HG02571 (cell line): Measurements from ENCODE around the gene GFY.

Experiments used
- ATAC-seq: cut with Tn5 transposase; IDR thresholded peaks from one replicate; pipeline ENCODE4 v1.9.1; 2021; ENCODE audit warnings: mild to moderate bottlenecking, moderate library complexity; ENCODE audit not compliant: unreplicated experiment

Gene GFY

DNA sequence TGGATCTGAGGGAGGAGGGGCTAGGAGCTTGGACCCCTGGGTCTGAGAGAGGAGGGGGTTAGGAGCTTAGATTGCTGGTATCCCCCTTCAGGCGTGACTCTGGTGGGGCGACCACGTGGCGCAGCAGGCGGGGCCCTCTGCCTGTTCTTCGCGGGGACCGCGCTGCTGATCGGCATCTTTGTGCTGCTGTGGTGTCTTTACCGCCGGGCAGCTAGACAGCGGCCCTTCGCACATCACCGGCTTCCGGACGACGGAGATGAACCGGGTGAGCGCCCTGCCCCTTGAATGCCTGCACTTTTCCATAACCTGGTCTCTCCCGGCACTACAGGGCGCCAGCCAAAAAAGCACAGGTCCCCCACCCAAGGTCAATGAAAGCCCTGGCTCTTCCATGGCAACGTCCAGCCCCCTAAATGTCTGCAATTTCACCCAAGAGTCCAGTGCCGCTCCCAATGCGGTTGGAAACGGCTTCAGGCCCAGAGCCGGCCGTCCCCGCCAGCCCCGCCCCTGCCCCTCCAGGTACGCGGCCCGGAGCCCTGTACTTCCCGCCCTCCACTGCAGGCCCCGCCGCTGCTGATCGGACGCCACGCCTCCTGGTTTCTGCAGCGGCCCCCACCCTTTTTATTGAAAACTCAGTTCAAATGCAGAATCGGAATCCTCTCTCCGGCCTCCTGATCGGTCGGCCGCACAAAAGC, 2.8 kb downstream of the GFY start:
- no peak for ATAC-seq

- ATAC-seq = no peak
Measured at GRCh38 chr19:49428547-49429451, 3.6 kb downstream of the GFY start.

DNA sequence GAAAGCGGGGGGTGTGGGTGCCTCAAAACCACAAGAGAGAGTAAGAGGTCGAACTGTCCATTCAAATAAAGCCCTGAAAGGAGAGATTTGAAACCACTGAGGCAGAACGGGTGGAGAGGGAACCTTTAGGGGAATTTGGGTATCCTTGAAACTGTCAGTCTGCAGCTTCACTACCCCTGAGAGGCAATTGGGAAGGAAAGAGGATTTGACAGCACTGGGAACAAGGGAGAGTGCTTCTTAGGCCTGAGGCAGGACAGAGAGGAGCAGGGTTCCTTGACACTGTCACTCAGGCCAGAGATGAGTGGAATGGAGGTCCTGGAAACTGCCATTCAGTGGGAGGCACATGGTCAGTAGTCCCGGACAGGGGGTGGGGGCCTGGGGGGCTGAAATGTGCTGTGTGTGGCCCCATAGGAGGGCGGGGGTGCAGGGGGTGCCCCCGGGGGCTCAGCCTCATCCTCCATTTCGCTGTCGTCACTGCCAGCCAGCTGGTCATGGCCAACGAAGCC, 5.0 kb downstream of the GFY start:
- ATAC-seq = no peak

DNA sequence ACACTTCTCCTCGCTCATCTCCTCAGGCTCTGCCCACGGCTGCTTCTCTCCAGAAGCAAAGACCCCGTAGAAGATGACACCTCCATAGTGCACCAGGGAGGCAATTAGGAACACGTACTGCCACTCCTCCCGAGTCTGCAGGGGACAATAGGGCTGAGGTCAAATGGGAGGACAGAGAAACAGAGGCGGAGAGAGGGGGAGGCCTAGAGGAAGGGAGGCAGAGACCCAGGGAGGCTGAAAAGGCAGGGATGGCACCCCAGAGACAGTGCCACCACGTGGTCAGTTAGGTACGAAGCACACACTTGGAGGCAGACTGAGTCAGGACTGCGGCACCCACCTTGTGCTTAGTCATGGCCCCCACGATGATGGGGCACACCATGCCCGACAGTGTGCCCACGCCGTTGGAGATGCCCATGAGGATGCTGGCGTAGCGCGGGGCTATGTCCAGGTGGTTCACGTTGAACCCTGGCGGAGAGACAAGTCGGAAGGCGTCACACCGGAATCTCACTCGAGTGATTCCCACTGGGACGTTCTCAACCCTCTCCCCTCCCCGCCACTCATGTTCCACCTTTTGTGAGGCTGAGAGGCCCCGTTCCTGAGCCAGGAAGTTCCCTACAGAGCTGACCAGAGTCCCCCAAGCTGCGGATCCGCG, 5.6 kb downstream of the GFY start:
- ATAC-seq = no peak

- no peak for ATAC-seq
Measured at GRCh38 chr19:49431330-49431749, 6.2 kb downstream of the GFY start.

DNA sequence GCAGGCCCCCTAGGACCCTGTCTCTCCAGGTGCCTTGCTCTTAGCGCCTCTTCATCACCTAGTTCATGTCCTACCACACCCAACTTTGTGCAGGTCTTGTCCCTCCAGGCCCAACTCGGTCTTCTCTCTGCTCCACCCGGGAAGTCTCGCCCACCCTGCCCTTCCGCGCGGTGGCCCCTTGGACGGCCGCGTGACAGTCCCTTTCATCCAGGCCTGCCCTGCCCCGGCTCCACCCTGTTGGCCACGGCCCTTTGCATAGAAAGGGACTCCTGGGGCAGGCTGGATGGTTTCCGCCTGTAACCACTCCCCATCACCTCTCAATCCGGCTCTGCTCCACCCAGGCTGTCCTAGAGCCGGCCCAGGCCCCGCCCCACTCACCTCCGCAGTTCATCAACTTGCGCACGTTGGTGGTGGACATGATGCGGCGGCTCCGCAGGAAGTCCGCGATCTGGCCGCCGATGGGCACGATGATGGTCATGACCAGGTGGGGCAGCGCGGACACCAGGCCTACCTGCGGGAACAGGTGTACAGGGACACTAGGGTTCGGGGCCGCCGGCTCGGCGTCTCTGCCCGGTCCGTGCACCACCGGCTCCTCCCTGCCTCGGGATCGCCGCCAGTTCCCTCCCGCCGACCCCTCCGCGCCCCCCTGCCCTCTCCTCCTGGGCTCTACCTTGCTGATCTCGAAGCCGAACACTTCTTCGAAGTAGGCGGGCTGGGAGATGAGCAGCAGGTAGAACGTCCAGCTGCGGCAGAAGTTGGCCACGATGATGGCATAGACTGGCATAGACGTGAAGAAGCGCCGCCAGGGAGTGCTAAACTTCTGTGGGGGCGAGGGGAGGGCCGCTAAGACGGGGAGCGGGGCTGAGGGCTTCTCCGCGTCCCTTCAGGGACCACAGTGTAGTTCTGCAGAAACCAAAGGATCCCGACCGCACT, 7.2 kb downstream of the GFY start:
- no peak for ATAC-seq

DNA sequence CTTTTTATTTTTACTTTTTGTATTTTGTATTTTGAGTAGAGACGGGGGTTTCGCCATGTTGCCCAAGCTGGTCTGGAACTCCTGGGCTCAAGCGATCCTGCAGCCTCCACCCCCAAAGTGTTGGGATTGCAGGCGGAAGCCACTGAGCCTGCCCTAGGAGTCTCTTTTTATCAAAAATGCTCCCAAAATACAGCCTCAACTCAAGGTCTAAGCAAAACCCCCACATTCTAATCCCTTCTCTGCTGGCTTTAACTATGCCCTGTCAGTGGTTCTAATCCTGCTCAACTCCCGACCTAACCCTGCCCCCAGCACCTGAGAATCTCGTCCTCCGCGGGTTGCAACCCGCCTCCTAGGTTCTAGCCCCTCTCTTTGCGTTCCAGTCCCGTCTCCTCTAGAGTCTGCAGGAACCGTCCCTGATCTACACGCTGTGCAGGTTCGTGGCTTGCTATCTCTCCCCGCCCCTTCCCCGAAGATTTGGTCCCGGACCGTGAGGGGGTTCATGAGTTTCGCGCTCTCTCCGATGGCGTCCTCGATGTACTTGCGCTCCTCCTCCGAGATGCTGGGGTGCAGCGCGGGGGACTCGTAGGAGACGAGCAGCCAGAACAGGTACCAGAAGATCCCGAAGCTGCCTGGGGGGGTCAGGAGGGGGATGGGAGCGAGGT, 8.2 kb downstream of the GFY start:
- ATAC-seq = no peak

DNA sequence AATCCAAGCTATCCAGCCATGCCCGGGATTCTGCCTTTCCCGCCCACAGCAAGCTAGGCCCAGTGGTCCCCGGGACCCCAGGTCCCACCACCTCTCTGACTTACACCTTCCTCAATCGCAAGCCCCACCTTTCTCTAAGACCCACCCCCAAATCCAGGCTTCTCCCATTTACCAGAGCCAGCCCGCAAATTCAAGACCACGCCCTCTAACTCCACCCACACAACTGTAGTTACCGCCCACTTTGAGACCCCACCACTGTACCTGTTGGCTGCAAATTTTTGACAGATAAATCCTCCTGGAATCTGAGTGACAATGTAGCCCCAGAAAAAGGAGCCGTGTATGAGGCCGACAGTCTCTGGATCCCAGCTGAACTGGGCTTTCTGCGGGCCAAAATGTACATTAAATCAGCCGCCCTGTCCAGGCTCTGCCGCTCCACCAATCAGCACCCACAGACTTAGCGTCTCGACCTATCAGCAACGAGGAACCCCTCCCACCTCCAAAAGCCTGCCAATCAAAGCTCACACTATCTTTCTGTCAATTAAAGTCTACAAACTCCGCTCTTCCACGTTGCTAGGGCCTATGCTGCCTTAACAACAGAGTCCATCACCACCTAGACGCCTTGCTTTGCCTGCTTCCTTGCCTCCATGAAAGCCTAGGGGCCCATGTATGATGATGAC, 9.9 kb downstream of the GFY start:
- ATAC-seq = no peak

DNA sequence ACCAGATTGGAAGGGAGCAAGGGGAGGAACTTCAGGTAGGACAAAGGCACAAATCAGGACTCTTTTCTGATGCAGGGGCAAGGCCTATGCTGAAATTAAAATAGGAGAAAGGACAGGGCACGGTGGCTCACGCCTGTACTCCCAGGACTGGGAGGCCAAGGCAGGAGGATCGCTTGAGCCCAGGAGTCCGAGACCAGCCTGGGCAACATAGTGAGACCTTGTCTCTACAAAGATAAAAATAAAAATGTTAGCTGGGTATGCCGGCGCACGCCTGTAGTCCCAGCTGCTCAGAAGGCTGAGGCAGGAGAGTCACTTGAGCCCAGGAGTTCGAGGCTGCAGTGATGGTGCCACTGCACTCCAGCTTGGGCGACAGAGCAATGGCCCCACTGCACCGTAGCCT, 10.5 kb downstream of the GFY start:
- no peak for ATAC-seq

DNA sequence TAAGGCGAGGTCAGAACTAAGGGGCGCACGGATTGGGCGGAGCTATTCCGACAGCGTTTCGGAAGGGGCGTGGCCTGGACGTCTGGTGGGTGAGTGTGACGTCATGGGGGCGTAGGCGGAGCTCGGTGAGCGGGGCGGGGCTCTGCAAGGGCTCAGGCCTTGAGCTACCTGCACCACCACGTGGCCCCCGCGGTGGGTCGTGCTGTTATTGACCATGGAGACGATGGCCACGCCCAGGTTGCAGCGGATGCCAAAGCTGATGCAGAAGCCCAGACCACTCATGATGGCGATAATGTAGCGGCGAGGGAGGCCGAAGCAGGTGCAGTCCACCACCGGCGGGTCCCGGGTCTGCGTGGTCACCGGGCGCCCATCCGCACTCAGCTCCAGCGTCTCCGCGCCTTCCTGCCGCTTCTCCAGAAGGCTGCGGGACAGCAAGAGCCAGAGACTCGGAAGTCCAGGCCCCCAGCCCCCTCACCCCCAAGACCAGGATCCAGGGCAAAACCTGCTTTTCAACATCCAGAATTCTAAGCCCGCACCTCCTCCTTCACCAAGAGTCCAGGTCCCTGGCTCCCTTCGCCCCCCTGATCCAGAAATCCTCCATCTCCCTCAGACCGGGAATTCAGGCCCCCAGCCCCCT, 11.3 kb downstream of the GFY start:
- no peak for ATAC-seq

DNA sequence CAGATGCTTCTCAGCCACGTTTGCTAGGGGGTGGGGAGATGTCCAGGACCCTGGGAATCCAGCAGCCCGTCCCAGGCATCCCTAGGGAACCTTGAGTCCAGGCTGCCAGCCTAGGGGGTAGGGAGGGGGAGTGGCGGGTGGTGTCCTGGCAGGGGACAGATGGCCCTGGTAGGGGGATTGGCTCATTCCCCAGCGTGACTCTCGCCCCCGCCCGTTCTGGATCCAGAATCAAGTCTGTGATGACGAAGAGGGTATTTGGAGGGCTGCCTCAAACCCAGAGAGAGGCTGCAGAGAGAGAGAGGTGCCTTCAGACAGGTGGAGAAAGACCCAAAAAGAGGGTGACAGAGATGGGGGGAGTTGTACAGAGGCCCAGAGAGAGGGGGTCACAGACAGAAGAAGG, 12.0 kb downstream of the GFY start:
- no peak for ATAC-seq

- ATAC-seq = no peak
Measured at GRCh38 chr19:49438261-49438660, 13.1 kb downstream of the GFY start.

- ATAC-seq = no peak
Measured at GRCh38 chr19:49439836-49440235, 14.6 kb downstream of the GFY start.

GRCh38 chr19:49440439-49441209, 15.4 kb downstream of the GFY start:
- no peak for ATAC-seq

DNA sequence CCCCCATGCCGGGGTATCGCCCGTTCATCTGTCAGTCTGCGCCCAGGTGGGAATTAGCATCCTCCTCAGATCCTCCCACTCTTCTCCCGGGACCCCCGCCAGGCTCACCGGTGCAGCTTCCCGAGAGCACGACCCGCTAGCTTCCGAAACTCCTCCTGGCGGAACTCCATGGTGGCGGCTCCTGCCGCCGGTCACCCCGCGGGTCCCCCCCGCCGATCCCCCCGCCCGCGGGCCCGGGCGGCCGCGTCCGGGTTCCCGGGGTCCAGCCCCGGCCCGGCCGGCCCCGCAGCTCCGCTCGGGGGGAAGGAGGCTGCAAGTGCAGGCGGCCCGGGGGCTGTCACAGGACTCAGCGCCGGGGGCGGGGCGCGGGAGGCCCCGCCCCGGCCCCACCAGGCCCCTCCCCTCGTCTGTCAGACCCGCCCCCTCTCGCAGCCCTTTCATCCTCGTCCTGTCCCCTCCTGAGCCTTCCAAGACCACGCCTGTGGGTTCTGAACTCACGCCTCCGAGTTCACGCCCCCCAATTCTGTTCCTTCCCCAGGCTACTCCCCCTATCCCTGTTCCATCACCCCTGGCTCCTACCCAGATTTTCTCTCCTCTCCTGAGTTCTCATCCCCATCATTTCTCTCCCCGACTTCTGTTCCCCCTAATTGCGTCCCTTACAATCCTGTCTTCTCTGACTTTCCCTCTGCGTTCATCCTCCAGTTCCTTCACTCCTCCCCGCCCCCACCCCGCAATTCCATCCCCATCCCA, 16.2 kb downstream of the GFY start, which contains the start of gene SLC17A7:
Gene SLC17A7, minus strand, starts transcription at position 318 of the 750 bp plus-strand sequence. Its CDS starts 148 bp downstream, at position 170.
- ATAC-seq = no peak

GRCh38 chr19:49441960-49442350, 16.8 kb downstream of the GFY start:
- no peak for ATAC-seq

DNA sequence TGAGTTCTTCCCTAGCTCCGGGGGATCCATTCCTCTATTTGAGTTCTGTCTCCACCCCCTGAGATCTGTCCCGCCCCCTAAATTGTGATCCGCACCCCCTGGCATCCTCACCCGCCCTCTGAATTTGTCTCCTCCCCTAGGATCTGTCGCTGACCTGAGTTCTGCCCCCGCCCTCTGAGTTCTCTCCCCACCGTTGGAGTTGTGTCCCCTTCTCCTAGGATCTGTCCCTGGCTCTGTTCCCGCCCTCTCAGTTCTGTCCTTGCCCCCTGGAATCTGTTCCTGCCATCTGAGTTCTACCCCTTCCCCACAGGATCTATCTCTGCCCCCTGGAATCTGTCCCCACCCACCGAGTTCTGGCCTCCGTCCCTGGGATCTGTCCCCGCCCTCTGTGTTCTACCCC, 17.2 kb downstream of the GFY start:
- ATAC-seq = no peak
